CD4-positive, CD25-positive, alpha-beta regulatory T cell (primary cell): Measurements from ENCODE around the gene SERPINA9. TPM values are rescaled to one million over a fixed set of nuclear protein-coding genes. Genes with fewer than 3 reads are reported as not detected.
A peak's percentile ranks its signal among the peaks of the same experiment; 100 is the strongest.

Source experiments
- ATAC-seq, 2 donors: fragments of 150-1000 bp; cut with Tn5 transposase; one replicate each; pipeline ENCODE4 v1.10.0; 2021; ENCODE audit warnings: low read depth in 2 of 2, moderate number of reproducible peaks in 2 of 2, moderate library complexity in 1 of 2
- DNase-seq, 3 donors: peaks; one replicate each; pipeline versions ENCODE4 v3.0.0 to v3.0.0-alpha.2; 2012 to 2022; ENCODE audit warnings: mixed read lengths in 1 of 3
- H3K27ac ChIP-seq: one replicate; pipeline ENCODE4 v1.7.0; 2013; ENCODE audit warnings: mild to moderate bottlenecking, low read length; ENCODE audit not compliant: insufficient read depth, poor library complexity, severe bottlenecking
- H3K27me3 ChIP-seq: one replicate; pipeline ENCODE4 v1.7.0; 2013; ENCODE audit warnings: low read length; ENCODE audit not compliant: control insufficient read depth, insufficient read depth
- H3K36me3 ChIP-seq: one replicate; pipeline ENCODE4 v1.7.0; 2013; ENCODE audit warnings: mild to moderate bottlenecking, low read length, moderate library complexity; ENCODE audit not compliant: control insufficient read depth, insufficient read depth
- H3K4me1 ChIP-seq: 2 replicates; pipeline ENCODE4 v1.7.0; 2013; ENCODE audit warnings: mild to moderate bottlenecking, low read length; ENCODE audit not compliant: insufficient read depth, control insufficient read depth, poor library complexity, severe bottlenecking
- H3K4me3 ChIP-seq: one replicate; pipeline ENCODE4 v1.7.0; 2013; ENCODE audit warnings: low read depth, mild to moderate bottlenecking, low read length, moderate library complexity
- H3K9me3 ChIP-seq, 2 experiments: 1 replicate in 1 of 2; 2 replicates in 1 of 2; pipeline ENCODE4 v1.7.0; 2013; ENCODE audit warnings: low read length in 2 of 2, mild to moderate bottlenecking in 1 of 2, moderate library complexity in 1 of 2; ENCODE audit not compliant: control insufficient read depth in 2 of 2
- H3K27ac Mint-ChIP-seq, 3 donors: one replicate each; pipeline ENCODE4 v1.8.0; 2020 to 2022; ENCODE audit warnings: mild to moderate bottlenecking in 3 of 3, mixed read lengths in 3 of 3, moderate library complexity in 2 of 3
- H3K27me3 Mint-ChIP-seq: one replicate; pipeline ENCODE4 v1.8.0; 2022; ENCODE audit warnings: mild to moderate bottlenecking, mixed read lengths
- H3K36me3 Mint-ChIP-seq: one replicate; pipeline ENCODE4 v1.8.0; 2020; ENCODE audit warnings: mixed read lengths
- H3K4me1 Mint-ChIP-seq, 4 donors: one replicate each; pipeline ENCODE4 v1.8.0; 2020 to 2022; ENCODE audit warnings: mixed read lengths in 4 of 4, mild to moderate bottlenecking in 1 of 4
- H3K4me3 Mint-ChIP-seq, 4 donors: one replicate each; pipeline ENCODE4 v1.8.0; 2020 to 2022; ENCODE audit warnings: mild to moderate bottlenecking in 4 of 4, mixed read lengths in 4 of 4, moderate library complexity in 3 of 4
- H3K9me3 Mint-ChIP-seq, 7 donors: one replicate each; pipeline ENCODE4 v1.8.0; 2020 to 2022; ENCODE audit warnings: mixed read lengths in 7 of 7, mild to moderate bottlenecking in 3 of 7, moderate library complexity in 2 of 7
- polyA plus RNA-seq, 4 donors: library from polyadenylated mRNA; unstranded; fragments of 300-500 nt; fragmentation: Illumina TruSeq; gene quantifications; one replicate each; pipeline ENCODE4 v1.2.3, GENCODE V29; 2021
- total RNA-seq: library from RNA; stranded (reverse); gene quantifications from one replicate; pipeline ENCODE4 v1.2.3, GENCODE V29; 2022

Gene SERPINA9
- total and polyA plus RNA-seq, 5 donors from 2014 or later, result not detected

DNA sequence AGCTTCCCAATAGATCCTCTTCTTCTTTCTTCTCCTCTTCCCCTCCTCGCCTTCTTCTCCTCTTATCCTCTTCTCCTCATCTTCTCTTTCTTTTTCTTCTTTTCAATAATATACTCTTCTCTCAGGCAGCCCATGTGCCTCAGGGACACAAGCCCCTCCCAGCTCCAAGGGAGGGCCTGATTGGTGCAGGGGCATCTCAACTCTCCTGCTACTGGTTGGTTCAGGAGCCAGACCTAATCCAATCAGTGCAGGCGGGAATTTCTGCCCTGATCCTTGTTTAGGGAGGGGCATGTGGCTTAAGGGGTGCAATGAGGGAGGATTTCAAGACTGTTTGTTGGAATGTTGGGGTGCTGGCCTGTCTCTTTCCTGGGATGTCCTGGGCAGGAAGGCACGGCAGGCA, 24.3 kb upstream of the SERPINA9 start:
- DNase-seq, result no peak
- no peak overlapping the region for H3K27ac ChIP-seq
- H3K4me1 ChIP-seq, result no peaks in the 10 kb centered on the region
- no peaks in the 10 kb centered on the region for H3K36me3 ChIP-seq
- H3K36me3 Mint-ChIP-seq, result no peaks in the 10 kb centered on the region
- no peaks in the 10 kb centered on the region for H3K4me1 Mint-ChIP-seq
- peaks cover 0 to 1% (median 0%) of the 10 kb centered on the region in 7 donors for H3K9me3 Mint-ChIP-seq
- H3K27ac Mint-ChIP-seq, result no peak overlapping the region
- H3K9me3 ChIP-seq, result no peaks in the 10 kb centered on the region
- H3K4me3 ChIP-seq, result no peak overlapping the region
- no peaks in the 10 kb centered on the region for H3K27me3 ChIP-seq
- H3K27me3 Mint-ChIP-seq, result peaks cover 11% of the 10 kb centered on the region
- ATAC-seq, result no peak
- no peak overlapping the region for H3K4me3 Mint-ChIP-seq

DNA sequence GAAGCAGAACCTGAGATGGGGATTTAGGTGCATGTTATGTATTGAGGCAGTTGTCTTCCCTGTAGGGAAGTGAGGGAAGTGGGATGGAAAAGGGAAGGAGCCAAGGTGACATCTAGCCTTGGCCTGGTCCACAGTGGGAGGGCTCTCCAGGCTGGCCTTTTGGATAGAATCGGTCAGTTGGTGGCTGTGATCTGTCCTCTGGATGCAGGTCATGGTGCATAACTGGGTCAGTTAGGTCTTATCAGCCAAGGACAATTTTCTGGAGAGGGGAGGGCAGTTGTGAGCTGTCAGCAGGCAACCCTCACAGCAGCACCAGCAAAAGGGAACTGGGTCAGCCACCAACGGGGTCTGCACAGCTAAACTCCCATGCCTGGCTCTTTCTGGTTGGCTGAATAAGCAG, 23.7 kb upstream of the SERPINA9 start:
- no peaks in the 10 kb centered on the region for H3K36me3 Mint-ChIP-seq
- ATAC-seq (no peak), DNase-seq (no peak)
- H3K4me3 ChIP-seq, result no peak overlapping the region
- no peak overlapping the region for H3K27ac ChIP-seq
- H3K4me1 Mint-ChIP-seq, result no peaks in the 10 kb centered on the region
- no peaks in the 10 kb centered on the region for H3K9me3 ChIP-seq
- H3K27me3 ChIP-seq, result no peaks in the 10 kb centered on the region
- H3K4me3 Mint-ChIP-seq, result no peak overlapping the region
- H3K27me3 Mint-ChIP-seq, result peaks cover 11% of the 10 kb centered on the region
- no peaks in the 10 kb centered on the region for H3K36me3 ChIP-seq
- H3K9me3 Mint-ChIP-seq, result peaks cover 0 to 1% (median 0%) of the 10 kb centered on the region in 7 donors
- H3K27ac Mint-ChIP-seq, result no peak overlapping the region
- H3K4me1 ChIP-seq, result no peaks in the 10 kb centered on the region

DNA sequence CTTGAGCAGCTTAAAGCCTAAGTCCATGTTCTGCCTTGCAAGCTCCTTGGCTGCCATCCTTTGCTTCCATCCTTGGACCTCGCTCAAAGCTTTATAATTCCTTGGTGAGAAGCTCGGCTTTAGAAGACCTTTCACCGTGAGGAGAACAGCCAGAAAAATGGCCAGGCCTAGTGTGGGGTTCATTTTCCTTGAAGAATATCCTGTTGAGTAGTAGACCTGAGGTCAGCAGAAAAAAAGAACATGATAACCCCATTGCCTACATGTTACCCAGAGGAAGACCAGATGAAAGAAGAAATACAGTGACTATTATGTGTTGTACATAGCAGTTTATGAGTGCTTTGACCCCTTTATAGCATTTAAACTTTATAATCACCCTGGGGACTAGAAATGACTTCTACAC, 22.2 kb upstream of the SERPINA9 start:
- Mint-ChIP-seq H3K4me1 (no peaks in the 10 kb centered on the region), H3K36me3 (no peaks in the 10 kb centered on the region), H3K9me3 (peaks cover 0 to 1% (median 0%) of the 10 kb centered on the region in 7 donors), H3K27me3 (peaks cover 15% of the 10 kb centered on the region), H3K4me3 (no peak overlapping the region), H3K27ac (no peak overlapping the region)
- Histone ChIP-seq H3K36me3 (no peaks in the 10 kb centered on the region), H3K9me3 (no peaks in the 10 kb centered on the region), H3K4me1 (no peaks in the 10 kb centered on the region), H3K27ac (no peak overlapping the region), H3K27me3 (no peaks in the 10 kb centered on the region), H3K4me3 (no peak overlapping the region)
- ATAC-seq (no peak), DNase-seq (no peak)

DNA sequence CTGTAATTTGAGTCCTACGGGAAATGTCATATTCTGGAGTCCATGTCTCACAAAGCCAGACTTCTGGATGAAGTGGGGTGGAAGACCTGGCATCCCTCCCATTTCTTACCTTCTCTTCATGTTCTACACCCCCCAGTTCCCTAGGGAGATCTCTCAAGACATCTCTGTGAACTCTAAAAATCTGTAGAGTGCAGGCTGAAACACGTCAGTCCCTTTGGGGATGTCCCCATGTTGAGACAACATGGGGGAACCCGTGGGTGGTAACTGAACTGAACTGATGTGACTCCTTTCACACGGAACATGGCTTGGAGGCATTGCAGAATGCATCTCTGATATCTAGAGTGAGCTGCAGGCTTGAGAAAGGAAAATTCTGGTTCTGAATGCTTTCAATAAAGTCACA, 18.1 kb upstream of the SERPINA9 start:
- no peaks in the 10 kb centered on the region for H3K4me1 ChIP-seq
- H3K27me3 ChIP-seq, result no peaks in the 10 kb centered on the region
- no peak overlapping the region for H3K4me3 ChIP-seq
- Mint-ChIP-seq H3K4me1 (no peaks in the 10 kb centered on the region), H3K27ac (no peak overlapping the region), H3K9me3 (peaks cover 0 to 1% (median 0%) of the 10 kb centered on the region in 7 donors), H3K27me3 (peaks cover 5% of the 10 kb centered on the region), H3K4me3 (no peak overlapping the region), H3K36me3 (no peaks in the 10 kb centered on the region)
- no peaks in the 10 kb centered on the region for H3K9me3 ChIP-seq
- no peak overlapping the region for H3K27ac ChIP-seq
- no peaks in the 10 kb centered on the region for H3K36me3 ChIP-seq
- DNase-seq, result no peak
- ATAC-seq, result no peak

DNA sequence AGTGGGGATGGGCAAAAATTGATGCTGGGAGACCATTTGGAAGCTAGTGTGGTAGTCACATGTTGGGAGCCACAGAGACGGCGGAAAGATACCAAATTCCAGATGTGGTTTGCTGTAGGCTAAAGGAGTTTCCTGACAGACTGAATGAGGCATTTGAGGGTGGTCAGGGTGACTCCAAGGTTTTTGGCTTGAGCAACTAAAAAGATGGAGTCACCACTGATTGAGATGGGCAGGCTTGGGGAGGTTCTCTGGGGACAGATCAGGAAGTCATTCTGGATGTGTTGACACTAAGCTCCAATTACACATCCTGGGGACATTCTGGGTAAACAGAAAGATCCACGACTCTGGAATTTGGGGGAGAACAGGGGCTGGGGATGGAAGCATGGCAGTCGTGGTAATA, 15.5 kb upstream of the SERPINA9 start:
- Mint-ChIP-seq H3K4me3 (no peak overlapping the region), H3K36me3 (no peaks in the 10 kb centered on the region)
- H3K9me3 ChIP-seq, result no peaks in the 10 kb centered on the region

DNA sequence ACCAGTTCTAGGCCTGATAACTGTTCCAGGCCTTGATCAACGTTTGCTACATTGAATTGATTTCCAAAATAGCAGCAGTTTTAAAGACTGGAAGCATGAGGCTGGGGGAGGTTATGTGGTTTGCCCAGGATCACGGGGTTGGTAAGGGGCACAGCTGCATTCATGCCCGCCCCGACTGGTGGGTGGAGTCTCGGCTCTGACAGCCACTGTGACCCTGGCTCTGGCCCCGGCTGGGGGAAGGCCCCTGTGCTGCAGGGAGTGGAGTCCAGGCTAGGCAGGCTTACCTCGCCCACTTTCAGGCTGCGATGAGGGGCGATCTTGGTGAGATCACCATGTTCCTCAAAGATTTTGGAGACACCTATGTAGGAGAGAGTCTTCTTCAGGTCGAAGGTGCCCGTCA, 13.3 kb upstream of the SERPINA9 start:
- H3K27ac Mint-ChIP-seq, result no peak overlapping the region
- H3K27me3 Mint-ChIP-seq, result peaks cover 12% of the 10 kb centered on the region

More for the DNA sequence above, 15.5 kb upstream of the SERPINA9 start:
- no peaks in the 10 kb centered on the region for H3K4me1 Mint-ChIP-seq
- peaks cover under 1% of the 10 kb centered on the region for H3K4me1 ChIP-seq
- H3K36me3 ChIP-seq, result no peaks in the 10 kb centered on the region
- no peak overlapping the region for H3K27ac ChIP-seq
- H3K4me3 ChIP-seq, result no peak overlapping the region
- H3K27ac Mint-ChIP-seq, result no peak overlapping the region
- ATAC-seq (no peak), DNase-seq (no peak)
- H3K9me3 Mint-ChIP-seq, result peaks cover 0 to 4% (median 0%) of the 10 kb centered on the region in 7 donors
- H3K27me3 ChIP-seq, result no peaks in the 10 kb centered on the region
- H3K27me3 Mint-ChIP-seq, result peaks cover 9% of the 10 kb centered on the region

GRCh38 chr14:94486883-94487282, 10.9 kb upstream of the SERPINA9 start:
- H3K36me3 Mint-ChIP-seq, result no peaks in the 10 kb centered on the region
- no peak overlapping the region for H3K4me3 Mint-ChIP-seq
- H3K27ac ChIP-seq, result no peak overlapping the region
- no peaks in the 10 kb centered on the region for H3K27me3 ChIP-seq
- DNase-seq, result no peak
- no peak for ATAC-seq
- H3K4me3 ChIP-seq, result no peak overlapping the region
- H3K9me3 Mint-ChIP-seq, result peaks cover 0 to 3% (median 0%) of the 10 kb centered on the region in 7 donors
- no peaks in the 10 kb centered on the region for H3K9me3 ChIP-seq
- no peak overlapping the region for H3K27ac Mint-ChIP-seq
- peaks cover 9% of the 10 kb centered on the region for H3K27me3 Mint-ChIP-seq
- no peaks in the 10 kb centered on the region for H3K36me3 ChIP-seq
- peaks cover 0 to 5% (median 2%) of the 10 kb centered on the region in 4 donors for H3K4me1 Mint-ChIP-seq
- peaks cover 6% of the 10 kb centered on the region for H3K4me1 ChIP-seq

More for the DNA sequence above, 13.3 kb upstream of the SERPINA9 start:
- Histone ChIP-seq H3K4me1 (peaks cover 6% of the 10 kb centered on the region), H3K4me3 (no peak overlapping the region), H3K9me3 (no peaks in the 10 kb centered on the region), H3K27me3 (no peaks in the 10 kb centered on the region), H3K27ac (no peak overlapping the region), H3K36me3 (no peaks in the 10 kb centered on the region)
- Mint-ChIP-seq H3K36me3 (no peaks in the 10 kb centered on the region), H3K9me3 (peaks cover 0 to 3% (median 0%) of the 10 kb centered on the region in 7 donors), H3K4me1 (peaks cover 0 to 5% (median 2%) of the 10 kb centered on the region in 4 donors), H3K4me3 (no peak overlapping the region)
- no peak for DNase-seq
- ATAC-seq, result no peak

DNA sequence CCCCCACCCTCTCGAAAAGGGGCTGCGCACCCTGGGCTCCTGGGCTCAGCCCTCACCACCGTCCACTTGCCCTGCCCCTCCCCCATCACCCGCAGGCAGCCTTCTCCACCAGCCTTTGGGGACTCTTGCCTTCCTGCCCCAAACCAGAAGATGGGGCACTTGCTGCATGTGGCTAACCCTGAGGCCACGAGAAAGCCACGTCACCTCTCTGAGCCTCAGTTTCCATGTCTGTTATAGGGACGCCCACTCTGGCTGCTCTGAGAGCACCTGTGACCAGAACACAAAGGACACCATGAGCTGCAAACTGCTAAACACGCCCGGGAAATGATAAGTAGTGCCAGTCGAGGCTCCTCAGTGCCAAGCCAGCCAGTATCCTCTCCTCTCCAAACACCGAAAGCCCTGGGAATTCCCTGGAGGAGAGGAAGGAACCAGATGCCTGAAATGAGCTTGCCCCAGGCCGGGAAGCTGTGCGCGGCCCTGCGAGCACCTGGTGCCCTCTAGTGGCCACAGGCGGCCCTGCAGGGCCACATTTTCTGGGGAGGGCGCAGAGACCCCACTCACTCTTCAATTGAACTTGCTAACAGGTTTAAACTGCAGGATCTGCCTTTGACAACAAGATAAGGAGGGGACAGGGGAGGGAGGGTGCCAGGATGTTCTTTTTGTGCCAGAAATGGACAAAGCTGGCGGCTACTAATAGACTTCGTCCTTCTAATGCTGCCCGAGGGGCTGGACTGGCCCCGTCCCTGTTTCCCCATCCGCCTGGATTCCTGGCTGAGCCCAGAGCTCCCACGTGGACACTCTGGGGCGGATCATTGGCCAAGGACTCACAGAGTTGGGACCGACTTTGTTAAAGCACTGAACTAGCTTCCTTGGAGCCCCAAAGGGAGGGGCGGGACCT, 10.2 kb upstream of the SERPINA9 start:
- Mint-ChIP-seq H3K4me3 (no peak overlapping the region), H3K4me1 (peaks cover 0 to 5% (median 2%) of the 10 kb centered on the region in 4 donors), H3K36me3 (no peaks in the 10 kb centered on the region), H3K9me3 (peaks cover 0 to 3% (median 0%) of the 10 kb centered on the region in 7 donors), H3K27me3 (peaks cover 9% of the 10 kb centered on the region), H3K27ac (no peak overlapping the region)
- Histone ChIP-seq H3K4me1 (peaks cover 6% of the 10 kb centered on the region), H3K36me3 (no peaks in the 10 kb centered on the region), H3K4me3 (no peak overlapping the region), H3K9me3 (no peaks in the 10 kb centered on the region), H3K27me3 (no peaks in the 10 kb centered on the region), H3K27ac (no peak overlapping the region)
- no peak for ATAC-seq
- DNase-seq, result peak in 2 of 3 donors; percentile 11 to 18
